Stimulated activated naive CD8-positive, alpha-beta T cell treated with anti-CD3 and anti-CD28 coated beads, Interleukin-15, Interleukin-2, amounts not matched to agents 100 ng/mL and 50 ng/mL, for 24 hours (primary cell): ENCODE results near the gene C18orf32.
"Not testable (repeated sequence)": the region's sequence is repeated elsewhere in the genome, so short reads cannot be mapped to it uniquely, and the experiment has no call there.

Experiments used
- H3K27ac Mint-ChIP-seq: one replicate; pipeline ENCODE4 v1.8.0; 2021; ENCODE audit warnings: mild to moderate bottlenecking, mixed read lengths
- H3K27me3 Mint-ChIP-seq: one replicate; pipeline ENCODE4 v1.8.0; 2021; ENCODE audit warnings: mixed read lengths
- H3K36me3 Mint-ChIP-seq: one replicate; pipeline ENCODE4 v1.8.0; 2021; ENCODE audit warnings: low read depth, mixed read lengths
- H3K4me1 Mint-ChIP-seq: one replicate; pipeline ENCODE4 v1.8.0; 2021; ENCODE audit warnings: low read depth, mixed read lengths
- H3K4me3 Mint-ChIP-seq: one replicate; pipeline ENCODE4 v1.8.0; 2021; ENCODE audit warnings: mild to moderate bottlenecking, mixed read lengths
- H3K9me3 Mint-ChIP-seq: one replicate; pipeline ENCODE4 v1.8.0; 2021; ENCODE audit warnings: mixed read lengths

The C18orf32 gene

GRCh38 chr18:49486953-49487710 is at the start of gene C18orf32:
TSS of gene C18orf32 (minus strand) at chr18:49487234. CDS start at chr18:49483748, 3,486 bp downstream.
- Mint-ChIP-seq H3K36me3 (peaks cover 78% of the 10 kb centered on the region), H3K9me3 (no peaks in the 10 kb centered on the region), H3K27ac (peak within 1 kb of the TSS; percentile 100)

DNA sequence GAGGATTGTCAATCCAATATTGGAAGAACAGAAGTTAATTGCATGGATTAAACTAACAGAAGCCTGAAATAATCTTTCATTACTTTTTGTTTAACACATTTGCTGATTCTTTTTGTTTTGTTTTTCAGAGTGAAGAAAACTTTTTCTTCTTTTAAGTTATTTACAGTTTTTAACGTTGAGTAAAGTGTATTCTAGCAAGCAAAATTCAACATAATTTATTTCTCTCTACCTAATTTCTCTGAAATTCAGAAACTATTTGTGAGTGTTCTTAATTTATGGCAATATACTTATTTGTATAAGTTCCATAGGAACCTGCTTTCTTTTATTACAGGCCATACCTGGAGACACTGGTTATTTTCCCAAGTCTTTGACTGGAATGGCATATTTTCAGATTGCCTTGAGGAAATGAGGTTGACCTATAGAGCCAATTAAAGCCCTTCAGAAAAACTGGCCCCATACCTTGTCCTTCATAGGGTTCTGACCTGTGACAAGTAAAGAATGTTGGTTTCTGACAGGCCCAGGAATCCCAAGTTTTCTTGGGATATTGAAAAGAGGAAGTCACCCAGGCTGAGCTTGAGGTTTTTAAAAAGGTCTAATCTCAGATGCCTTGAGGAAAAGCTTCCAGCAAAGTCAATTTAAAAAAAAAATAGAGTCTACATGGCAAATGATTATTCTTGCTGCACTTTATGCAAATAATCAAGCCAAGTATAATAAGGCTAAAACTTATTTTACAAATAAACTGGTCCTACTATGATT is 48.0 kb upstream of the C18orf32 start:
- Mint-ChIP-seq H3K4me1 (no peaks in the 10 kb centered on the region), H3K36me3 (no peaks in the 10 kb centered on the region), H3K9me3 (peaks cover 8% of the 10 kb centered on the region), H3K27ac (no peak overlapping the region), H3K27me3 (peaks cover 6% of the 10 kb centered on the region), H3K4me3 (no peak overlapping the region)

More at GRCh38 chr18:49486953-49487710, at the start of gene C18orf32:
- Mint-ChIP-seq H3K4me1 (peaks cover 80% of the 10 kb centered on the region), H3K27me3 (no peaks in the 10 kb centered on the region), H3K4me3 (peak within 1 kb of the TSS; percentile 97)

GRCh38 chr18:49531678-49532153 is 44.7 kb upstream of the C18orf32 start:
- H3K9me3 Mint-ChIP-seq = peaks cover 8% of the 10 kb centered on the region
- no peaks in the 10 kb centered on the region for H3K4me1 Mint-ChIP-seq
- H3K4me3 Mint-ChIP-seq = no peak overlapping the region
- H3K27me3 Mint-ChIP-seq = peaks cover 14% of the 10 kb centered on the region
- no peak overlapping the region for H3K27ac Mint-ChIP-seq
- H3K36me3 Mint-ChIP-seq = no peaks in the 10 kb centered on the region

DNA sequence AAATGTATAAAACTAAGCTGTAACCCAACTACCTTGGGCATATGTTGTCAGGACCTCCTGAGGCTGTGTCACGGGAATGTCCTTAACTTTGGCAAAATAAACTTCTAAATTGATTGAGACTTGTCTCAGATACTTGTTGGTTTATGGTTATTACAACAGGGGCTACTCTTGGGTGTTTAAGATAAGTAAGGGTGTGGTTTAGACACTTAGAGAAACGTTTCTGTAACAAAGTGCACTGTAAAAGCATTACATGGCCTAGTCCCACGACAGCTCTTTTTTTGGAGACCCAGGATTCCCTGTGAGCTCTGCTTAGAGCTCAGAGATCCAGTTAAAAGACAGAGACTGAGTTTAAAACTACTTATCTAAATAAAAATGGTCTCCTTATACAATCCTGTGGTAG is 42.6 kb upstream of the C18orf32 start:
- Mint-ChIP-seq H3K27ac (no peak overlapping the region), H3K4me3 (no peak overlapping the region)

GRCh38 chr18:49527631-49528327 is 40.7 kb upstream of the C18orf32 start:
- H3K27me3 Mint-ChIP-seq = peaks cover 10% of the 10 kb centered on the region
- no peaks in the 10 kb centered on the region for H3K4me1 Mint-ChIP-seq
- H3K27ac Mint-ChIP-seq = no peak overlapping the region

More for the DNA sequence above, 42.6 kb upstream of the C18orf32 start:
- Mint-ChIP-seq H3K4me1 (no peaks in the 10 kb centered on the region), H3K36me3 (no peaks in the 10 kb centered on the region), H3K27me3 (peaks cover 10% of the 10 kb centered on the region), H3K9me3 (no peaks in the 10 kb centered on the region)

DNA sequence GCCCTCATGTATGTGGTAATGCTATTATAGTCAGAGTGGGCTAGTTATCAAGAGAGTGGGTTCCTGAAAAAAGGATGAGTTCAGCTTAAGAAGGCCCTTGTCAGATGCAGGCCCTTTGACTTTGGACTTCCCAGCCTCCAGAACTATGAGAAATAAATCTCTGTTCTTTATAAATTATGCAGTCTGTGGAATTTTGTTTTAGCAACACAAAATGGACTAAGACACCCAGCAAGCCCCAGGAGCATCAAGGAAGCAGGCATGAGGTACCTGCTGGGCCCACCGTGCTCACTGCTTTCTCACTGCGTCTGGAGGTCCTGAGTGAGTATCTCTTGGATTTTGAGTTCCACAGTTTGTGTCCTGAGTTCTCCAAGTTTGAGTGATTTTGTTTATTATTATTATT is 38.9 kb upstream of the C18orf32 start:
- Mint-ChIP-seq H3K27ac (no peak overlapping the region), H3K36me3 (no peaks in the 10 kb centered on the region)

More at GRCh38 chr18:49527631-49528327, 40.7 kb upstream of the C18orf32 start:
- Mint-ChIP-seq H3K36me3 (no peaks in the 10 kb centered on the region), H3K4me3 (no peak overlapping the region), H3K9me3 (no peaks in the 10 kb centered on the region)

DNA sequence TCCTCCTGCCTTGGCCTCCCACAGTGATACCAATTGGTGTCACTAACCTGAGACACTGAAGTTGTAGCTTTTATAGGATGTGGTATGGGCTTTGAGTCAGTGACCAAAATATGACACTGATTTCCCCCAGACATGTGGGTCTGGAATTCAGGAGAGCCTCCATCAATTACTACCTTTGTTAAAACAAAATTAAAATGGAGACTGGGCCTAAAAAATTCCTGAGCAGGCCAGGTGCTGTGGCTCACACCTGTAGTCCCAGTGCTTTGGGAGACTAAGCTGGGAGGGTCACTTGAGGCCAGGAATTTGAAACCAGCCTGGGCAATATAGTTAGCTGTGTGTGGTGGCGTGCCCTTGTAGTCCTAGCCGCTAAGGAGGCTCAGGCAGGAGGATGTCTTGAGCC is 37.9 kb upstream of the C18orf32 start:
- no peaks in the 10 kb centered on the region for H3K9me3 Mint-ChIP-seq
- no peak overlapping the region for H3K4me3 Mint-ChIP-seq
- H3K4me1 Mint-ChIP-seq = no peaks in the 10 kb centered on the region
- peaks cover 7% of the 10 kb centered on the region for H3K27me3 Mint-ChIP-seq
- H3K27ac Mint-ChIP-seq = no peak overlapping the region
- H3K36me3 Mint-ChIP-seq = no peaks in the 10 kb centered on the region

More for the DNA sequence above, 38.9 kb upstream of the C18orf32 start:
- Mint-ChIP-seq H3K9me3 (no peaks in the 10 kb centered on the region), H3K27me3 (peaks cover 10% of the 10 kb centered on the region), H3K4me1 (no peaks in the 10 kb centered on the region), H3K4me3 (no peak overlapping the region)

- peaks cover 6% of the 10 kb centered on the region for H3K27me3 Mint-ChIP-seq
- H3K27ac Mint-ChIP-seq = no peak overlapping the region
- H3K4me3 Mint-ChIP-seq = no peak overlapping the region
- H3K4me1 Mint-ChIP-seq = no peaks in the 10 kb centered on the region
- H3K9me3 Mint-ChIP-seq = no peaks in the 10 kb centered on the region
- no peaks in the 10 kb centered on the region for H3K36me3 Mint-ChIP-seq
These were observed 37.3 kb upstream of the C18orf32 start for GRCh38 chr18:49524349-49524748.

GRCh38 chr18:49523580-49524093 is 36.6 kb upstream of the C18orf32 start:
- not testable (repeated sequence) for H3K36me3 Mint-ChIP-seq, H3K4me3 Mint-ChIP-seq, H3K27me3 Mint-ChIP-seq, H3K9me3 Mint-ChIP-seq, H3K4me1 Mint-ChIP-seq, H3K27ac Mint-ChIP-seq

- Mint-ChIP-seq H3K27me3 (no peaks in the 10 kb centered on the region), H3K27ac (no peak overlapping the region), H3K9me3 (no peaks in the 10 kb centered on the region), H3K36me3 (no peaks in the 10 kb centered on the region), H3K4me1 (no peaks in the 10 kb centered on the region), H3K4me3 (no peak overlapping the region)
These were observed 34.3 kb upstream of the C18orf32 start for GRCh38 chr18:49521216-49521835.

DNA sequence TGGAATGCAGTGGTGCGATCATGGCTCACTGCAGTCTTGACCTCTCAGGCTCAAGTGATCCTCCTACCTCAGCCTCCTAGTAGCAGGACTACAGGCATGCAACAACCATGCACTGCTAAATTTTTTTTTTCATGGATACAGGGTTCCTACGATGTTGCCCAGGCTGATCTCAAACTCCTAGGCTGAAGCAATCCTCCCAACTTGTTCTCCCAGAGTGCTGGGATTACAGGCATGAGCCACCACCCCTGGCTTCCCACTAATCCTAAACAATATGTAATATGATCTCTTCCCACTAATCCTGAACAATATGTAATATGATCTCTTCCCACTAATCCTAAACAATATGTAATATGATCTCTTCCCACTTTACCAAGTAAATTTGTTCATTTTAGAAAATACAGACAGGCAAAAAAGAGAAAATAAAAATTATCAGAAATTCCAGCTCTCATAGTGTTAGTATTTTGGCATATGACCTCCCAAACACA is 33.7 kb upstream of the C18orf32 start:
- Mint-ChIP-seq H3K27ac (no peak overlapping the region), H3K4me3 (no peak overlapping the region), H3K27me3 (no peaks in the 10 kb centered on the region), H3K36me3 (no peaks in the 10 kb centered on the region), H3K9me3 (no peaks in the 10 kb centered on the region), H3K4me1 (no peaks in the 10 kb centered on the region)

GRCh38 chr18:49519101-49519971 is 32.3 kb upstream of the C18orf32 start:
- H3K9me3 Mint-ChIP-seq = no peaks in the 10 kb centered on the region
- H3K4me3 Mint-ChIP-seq = no peak overlapping the region
- H3K27ac Mint-ChIP-seq = no peak overlapping the region
- H3K4me1 Mint-ChIP-seq = no peaks in the 10 kb centered on the region
- H3K36me3 Mint-ChIP-seq = no peaks in the 10 kb centered on the region
- H3K27me3 Mint-ChIP-seq = no peaks in the 10 kb centered on the region

GRCh38 chr18:49517483-49517882 is 30.4 kb upstream of the C18orf32 start:
- no peak overlapping the region for H3K4me3 Mint-ChIP-seq
- no peaks in the 10 kb centered on the region for H3K9me3 Mint-ChIP-seq
- H3K27me3 Mint-ChIP-seq = no peaks in the 10 kb centered on the region
- H3K36me3 Mint-ChIP-seq = no peaks in the 10 kb centered on the region
- H3K27ac Mint-ChIP-seq = no peak overlapping the region
- H3K4me1 Mint-ChIP-seq = no peaks in the 10 kb centered on the region
